IPS-NIHi7 (cell line): ENCODE measurements around the gene DDN.

ENCODE experiments used
- DNase-seq: peaks from one replicate; pipeline ENCODE4 v3.0.0; 2012; ENCODE audit warnings: mixed read lengths; ENCODE audit errors: extremely low spot score

The DDN gene

DNA sequence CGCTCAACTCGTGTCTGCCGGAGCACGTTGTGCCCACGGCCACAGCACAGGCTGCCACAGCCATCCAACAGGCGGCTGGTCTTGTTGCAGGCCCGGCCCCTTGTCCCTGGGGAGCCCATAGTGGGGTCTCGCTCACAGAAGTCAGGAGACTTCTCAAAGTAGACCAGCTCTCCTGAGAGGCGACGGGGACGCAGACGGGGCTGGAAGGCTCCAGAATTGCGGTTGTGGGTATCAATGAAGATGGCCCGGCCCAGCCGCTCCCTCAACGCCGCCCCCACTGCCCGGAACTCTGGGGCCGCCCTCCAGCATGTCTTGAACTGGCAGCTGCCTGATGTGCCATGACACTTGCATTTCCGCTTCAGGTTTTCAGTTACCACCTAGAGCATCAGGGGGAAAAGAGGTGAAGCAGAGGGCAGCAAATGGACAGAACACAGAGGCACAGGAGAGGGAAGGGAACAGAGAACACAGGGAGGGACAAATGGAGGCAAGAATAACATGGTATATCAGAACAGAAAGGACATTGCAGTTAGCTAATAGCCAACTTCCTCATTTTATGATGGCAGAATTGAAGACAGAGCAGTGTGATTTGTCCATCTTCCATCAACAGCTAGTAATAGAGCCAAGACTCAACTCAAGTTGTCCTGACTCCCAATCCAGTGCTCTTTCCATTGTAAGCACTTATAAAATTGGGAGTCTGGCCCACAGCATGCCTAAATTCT is 32.8 kb downstream of the DDN start:
- DNase-seq: no peak

DNA sequence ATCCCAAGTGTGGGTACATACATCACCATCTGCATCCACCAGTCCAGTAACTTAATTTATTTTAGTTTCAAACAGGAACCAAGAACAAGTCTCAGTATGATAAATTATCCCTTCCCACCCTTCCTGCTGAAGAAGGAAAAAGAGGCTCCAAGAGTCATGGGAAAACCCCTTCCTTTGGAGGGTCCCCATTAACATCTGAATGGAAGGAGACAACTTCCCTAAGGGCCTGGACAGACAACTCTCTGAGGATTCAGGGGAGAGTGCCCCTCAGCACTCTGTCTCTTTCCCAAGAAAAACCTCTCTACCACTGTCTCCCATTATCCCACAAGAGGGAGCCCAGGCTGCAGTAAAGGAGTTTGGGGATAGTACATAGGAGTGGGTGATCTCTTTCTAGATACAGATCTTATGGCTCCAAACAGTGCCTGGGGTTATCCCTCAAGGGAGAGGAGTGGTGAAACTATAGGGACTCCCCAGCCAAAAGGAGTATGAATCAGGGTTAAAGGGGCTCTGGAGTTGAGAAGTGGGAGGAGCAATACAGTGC is 33.8 kb downstream of the DDN start:
- peak; percentile 68 for DNase-seq

DNA sequence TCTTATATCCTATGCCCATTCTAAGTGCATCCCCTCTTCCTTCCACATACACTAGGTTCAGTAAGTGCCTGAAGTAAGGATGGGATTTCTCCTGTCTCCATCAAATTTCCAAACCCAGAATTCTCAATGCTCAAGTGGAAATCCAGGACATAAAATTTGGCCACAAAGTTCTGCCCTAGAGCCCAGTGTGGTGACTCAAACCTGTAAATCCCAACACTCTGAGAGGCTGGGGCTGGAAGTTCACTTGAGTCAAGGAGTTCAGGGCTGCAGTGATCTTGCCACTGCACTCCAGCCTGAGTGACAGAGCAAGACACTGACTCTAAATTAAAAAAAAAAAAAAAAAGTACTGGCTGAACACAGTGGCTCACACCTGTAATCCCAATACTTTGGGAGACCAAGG is 37.4 kb downstream of the DDN start:
- no peak for DNase-seq

DNA sequence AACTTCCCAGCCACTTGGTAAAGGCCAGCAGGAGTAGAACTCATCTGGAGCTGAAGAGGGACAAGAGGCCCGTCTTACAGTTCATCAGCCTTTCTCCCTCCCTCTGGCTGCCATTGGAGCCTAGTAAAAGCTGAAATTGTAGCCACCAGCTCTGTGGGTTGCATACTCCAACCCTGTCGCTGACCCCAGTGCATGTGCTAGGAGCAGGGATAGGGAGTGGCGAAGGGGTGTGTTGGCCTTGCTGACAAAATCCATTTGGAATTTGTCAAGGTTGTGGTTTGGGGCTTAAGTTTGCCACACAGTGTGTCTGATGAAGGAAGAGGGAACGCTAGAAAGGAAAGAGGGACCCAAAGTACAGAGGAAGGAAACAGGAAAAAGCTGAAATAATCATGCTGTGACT is 37.8 kb downstream of the DDN start:
- no peak for DNase-seq

DNA sequence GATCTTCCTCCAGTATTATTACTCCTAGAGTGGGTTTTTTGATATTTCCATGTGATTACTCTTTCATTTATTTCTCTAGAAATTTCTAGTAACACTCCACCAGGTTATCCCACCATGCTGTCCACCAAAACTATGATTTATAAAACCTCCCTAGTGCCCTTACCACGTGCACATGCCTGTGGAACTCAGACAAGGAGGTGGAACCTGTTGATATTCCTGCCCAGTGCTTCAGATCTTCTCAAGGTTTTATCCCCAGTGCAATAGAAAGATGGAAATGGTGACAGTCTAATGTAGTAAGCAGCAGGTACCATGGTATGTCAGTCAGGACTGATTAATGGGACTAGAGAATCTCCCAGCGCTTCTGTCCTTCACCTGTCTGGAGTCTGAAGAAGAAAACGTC is 38.3 kb downstream of the DDN start:
- no peak for DNase-seq

DNA sequence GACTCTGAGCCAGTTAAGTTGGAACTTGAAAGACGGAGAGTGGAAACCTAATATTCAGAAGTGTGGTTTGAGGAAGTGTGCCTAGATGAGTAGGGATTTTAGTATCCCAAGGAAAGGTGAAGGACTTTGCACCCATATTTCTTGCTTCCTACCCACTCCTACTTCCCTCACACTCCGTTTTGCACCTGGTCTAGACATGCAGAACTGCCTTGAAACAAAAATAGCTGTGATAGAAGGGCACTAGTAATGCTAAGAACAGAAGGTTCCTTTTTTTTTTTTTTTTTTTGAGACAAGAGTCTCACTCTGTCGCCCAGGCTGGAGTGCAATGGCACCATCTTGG is 41.2 kb downstream of the DDN start:
- DNase-seq: no peak

DNA sequence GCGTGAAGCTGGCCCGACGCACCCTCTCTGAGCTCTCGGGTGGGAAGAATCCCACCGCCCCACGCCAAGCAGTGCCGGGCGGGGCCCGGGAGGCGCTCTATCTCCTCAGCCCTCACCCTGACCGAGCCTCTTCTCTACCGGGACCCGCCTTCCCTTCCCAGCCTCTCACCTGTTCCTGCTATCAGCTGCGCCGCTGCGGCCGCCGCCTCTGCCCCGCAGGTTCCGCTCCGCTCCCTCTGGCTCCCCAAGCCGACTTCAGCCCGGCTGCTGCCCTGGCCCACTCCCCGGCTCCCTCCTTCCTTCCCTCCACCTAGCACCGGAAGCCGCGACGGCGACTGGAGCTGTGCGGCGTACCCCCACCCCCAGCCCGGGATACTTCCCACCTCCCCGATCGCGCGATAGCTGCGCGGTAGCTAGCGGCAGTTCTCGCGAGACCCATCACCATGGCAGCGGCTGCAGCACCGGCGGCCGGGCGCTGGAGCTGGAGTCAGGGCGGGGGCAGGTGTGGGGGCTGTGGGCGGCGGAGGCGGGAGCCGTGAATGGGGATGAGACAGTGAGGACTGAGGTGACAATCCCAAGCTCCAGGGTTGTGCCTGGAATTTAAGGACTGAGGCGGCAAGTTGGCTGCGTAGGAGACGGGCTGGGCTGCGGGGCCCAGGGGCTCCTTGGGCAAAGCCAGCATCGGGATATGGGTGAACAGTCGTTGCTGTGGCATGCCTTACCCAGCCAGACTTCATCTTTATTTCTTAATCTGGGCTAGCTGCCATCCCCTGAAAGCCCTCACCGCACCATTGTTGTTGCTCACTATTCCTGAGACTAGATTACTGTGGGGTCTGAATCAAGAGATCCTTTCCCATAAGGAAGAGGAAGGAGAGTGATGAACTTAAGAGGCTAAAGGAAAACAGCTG is 41.8 kb downstream of the DDN start, which contains the start of gene ARF3:
ARF3 (minus strand) TSS at position 347 of the 908 bp plus-strand sequence. CDS start 16,392 bp downstream, outside the sequence.
- DNase-seq: peak; percentile 95

DNA sequence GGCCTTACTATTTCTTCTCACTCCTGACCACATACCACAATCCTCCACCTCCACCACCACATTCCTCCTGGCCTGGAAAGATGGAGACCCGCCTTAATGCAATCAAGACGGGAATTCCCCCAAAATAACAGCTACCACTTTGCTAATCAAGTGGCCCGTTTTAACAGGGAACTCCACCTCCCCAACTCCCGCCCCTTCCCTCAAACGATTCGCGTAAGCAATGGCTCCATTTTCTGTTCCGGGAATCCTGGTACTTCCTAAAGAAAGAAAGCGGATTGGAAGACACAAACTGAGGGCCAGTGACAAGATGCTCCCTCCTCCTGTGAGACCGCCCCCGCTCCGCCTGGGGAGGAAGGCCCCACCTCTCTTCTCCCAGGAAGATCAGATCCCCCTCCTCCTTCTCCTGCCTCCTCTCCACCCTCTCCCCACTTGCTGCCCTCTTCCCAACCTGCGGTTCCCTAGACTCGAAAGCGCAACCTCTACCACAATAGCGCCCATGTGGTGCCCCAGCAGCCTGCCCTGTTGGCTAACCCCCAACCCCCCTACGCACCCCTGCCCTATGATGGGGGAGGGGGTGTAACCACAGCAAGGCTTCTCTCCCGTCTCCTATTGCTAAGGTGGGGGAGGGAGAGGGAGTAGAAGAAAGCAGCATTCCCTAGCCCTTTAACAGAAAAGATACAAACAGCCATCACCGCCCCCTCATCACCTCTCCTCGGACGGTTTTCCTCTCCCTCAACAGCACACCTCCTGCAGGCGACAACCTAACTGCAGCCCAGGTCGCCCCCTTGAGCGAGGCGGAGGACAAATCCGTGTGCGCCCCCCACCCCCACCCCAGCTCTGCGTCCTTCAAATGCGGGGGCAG is 42.7 kb downstream of the DDN start:
- peak; percentile 93 for DNase-seq

DNA sequence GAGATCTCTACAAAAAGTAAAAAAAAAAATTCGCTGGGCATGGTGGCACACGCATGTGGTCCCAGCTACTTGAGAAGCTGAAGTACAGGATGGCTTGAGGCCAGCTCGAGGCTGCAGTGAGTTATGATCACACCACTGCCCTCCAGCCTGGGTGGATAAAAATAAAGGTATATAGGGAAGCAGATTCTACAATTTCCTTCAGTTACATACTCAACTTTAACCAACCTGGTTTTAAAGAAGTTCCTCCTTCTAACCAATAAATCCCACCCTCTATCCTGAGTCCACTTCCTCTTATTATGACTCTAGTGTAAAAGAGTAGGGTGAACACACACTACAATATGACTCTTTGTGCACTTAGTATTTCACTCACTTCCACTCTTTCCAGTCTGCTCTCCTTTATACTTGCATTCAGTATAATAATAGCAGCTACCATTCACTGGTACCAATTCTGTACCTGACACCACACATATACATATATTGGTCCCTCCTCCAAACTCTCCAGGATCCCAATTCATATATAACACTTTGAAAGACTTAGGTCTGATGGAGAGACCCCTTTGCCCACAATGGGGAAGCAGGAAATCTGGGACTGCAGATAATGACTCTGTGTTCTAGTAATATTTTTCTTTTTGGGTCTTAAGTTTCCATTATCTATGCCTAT is 44.2 kb downstream of the DDN start:
- DNase-seq: no peak

DNA sequence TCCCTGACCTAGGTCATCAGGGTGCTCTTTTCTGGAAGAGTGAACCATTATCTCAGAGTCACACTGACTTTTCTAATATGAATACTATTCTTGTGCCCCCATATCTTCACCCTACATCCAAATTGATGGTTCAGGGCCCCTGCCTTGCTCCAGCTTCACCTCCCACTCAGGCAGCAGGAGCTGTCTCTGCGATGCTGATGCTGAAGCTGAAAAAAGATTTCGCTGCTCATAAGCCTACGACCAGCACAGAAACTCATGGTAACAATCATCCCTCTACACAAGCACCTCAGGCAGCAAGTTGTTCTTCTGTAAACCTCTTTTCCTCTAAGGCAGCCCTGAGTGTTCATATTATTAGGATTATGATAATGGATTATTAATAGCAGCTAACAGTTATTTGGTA is 45.1 kb downstream of the DDN start:
- no peak for DNase-seq

DNA sequence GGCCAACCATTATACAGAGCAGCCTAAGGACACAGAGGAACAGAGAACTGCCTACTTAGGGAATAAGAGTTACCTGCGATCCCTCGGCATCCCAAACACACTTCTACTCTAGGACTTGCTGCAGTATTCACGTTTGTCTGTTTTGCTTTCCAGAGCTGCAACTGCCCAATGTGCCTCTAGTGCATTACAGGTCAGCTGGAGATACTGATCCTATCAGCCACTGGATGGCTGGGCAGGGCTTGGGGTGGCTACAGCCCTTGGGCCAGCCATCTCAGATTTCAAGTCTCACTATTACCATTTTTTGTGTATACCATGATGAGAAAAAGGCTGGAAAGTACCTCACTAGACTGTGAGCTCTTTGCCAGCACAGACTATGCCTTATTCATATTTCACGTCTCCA is 46.5 kb downstream of the DDN start:
- DNase-seq: no peak

DNA sequence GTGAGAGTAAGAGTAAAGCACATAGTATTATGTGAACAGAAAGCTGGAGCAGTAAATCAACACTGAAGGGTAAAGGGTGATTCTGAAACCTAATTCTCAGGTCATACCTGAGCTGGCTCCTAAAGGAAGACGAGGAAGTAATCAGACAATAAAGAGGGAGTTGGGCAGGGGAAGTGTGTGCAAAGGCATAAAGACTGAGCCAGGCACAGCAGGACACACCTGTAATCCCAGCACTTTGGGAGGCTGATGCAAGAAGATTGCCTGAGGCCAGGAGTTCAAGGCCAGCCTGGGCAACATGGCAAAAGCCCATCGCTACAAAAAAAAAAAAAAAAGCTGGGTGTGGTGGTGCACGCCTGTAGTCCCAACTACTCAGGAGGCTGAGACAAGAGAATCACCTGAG is 51.4 kb downstream of the DDN start:
- DNase-seq: no peak

DNA sequence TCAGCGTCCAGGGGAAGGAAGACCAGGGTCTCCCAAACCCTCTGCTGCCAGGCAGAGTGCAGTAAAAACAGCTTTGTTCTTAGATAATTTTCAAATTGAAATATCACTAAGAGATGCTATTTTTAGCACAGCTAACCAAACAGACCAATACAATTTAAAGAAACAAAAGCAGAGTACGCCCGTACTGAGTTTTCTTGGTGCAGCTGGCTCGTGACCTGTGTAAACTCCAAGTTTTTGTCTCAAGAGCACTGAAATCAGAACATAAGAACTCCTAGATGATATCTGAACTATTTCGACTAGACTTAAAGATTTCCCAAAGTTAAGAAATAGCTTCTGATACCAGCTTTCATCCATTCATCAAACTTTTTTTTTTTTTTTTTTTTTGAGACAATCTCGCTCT is 52.2 kb downstream of the DDN start:
- no peak for DNase-seq

DNA sequence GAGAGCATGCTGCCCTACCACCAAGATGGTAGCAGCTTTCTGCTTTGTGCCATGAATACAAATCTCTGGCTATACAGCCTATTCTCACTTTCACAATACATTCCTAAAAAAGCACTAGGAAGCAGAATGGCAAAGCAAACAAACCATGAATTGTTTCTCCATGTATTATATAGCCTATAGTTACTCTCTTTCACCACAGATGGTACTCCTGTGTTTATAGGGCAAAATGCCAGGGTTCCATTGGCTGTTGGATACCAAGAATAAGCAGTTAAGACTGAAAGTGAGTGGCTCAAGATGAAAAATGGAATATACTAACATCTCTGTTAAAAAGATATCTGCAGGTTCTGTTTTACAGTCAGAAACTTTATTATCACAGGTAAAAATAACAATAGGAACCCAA is 53.0 kb downstream of the DDN start:
- DNase-seq: no peak
